Astrocyte (in vitro differentiated cells and primary cell): ENCODE measurements around the gene S100A12.

Experiments used
- EZH2 ChIP-seq: IDR thresholded peaks from 2 replicates; pipeline ENCODE4 v1.6.1; 2012; ENCODE audit warnings: mild to moderate bottlenecking, low read length, inconsistent platforms; ENCODE audit not compliant: insufficient read depth
- TF ChIP-seq, protein P1 (sequence below): IDR thresholded peaks from 2 replicates; pipeline ENCODE4 v1.5.1; 2011; ENCODE audit warnings: low read depth, mild to moderate bottlenecking, inconsistent platforms, low read length, moderate library complexity; ENCODE audit not compliant: insufficient read depth

DNA sequence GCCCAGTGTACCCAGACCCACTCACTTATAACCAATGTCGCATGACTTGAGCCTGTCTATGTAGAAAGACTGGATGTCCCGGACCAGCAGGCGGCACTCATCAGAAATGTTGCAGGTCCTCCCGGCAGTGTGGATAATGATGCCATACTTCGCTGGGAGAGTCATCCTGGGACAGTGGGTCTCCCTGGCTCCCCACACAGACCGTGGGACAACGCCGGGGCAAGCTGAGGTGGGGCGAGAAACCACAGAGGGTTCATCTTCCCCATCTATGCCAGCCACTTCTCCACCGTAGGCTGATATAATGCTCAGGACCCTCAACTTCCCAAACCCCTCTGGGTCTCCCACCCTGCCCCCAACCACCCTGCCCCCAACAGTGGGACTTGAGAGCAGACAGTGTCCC is 35.1 kb downstream of the S100A12 start:
- TF ChIP-seq, protein P1, sequence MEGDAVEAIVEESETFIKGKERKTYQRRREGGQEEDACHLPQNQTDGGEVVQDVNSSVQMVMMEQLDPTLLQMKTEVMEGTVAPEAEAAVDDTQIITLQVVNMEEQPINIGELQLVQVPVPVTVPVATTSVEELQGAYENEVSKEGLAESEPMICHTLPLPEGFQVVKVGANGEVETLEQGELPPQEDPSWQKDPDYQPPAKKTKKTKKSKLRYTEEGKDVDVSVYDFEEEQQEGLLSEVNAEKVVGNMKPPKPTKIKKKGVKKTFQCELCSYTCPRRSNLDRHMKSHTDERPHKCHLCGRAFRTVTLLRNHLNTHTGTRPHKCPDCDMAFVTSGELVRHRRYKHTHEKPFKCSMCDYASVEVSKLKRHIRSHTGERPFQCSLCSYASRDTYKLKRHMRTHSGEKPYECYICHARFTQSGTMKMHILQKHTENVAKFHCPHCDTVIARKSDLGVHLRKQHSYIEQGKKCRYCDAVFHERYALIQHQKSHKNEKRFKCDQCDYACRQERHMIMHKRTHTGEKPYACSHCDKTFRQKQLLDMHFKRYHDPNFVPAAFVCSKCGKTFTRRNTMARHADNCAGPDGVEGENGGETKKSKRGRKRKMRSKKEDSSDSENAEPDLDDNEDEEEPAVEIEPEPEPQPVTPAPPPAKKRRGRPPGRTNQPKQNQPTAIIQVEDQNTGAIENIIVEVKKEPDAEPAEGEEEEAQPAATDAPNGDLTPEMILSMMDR = no peak
- no peak for TF ChIP-seq EZH2
